ENCODE data around the gene RNF43. TPM values are rescaled to one million over a fixed set of nuclear protein-coding genes. Genes with fewer than 3 reads are reported as not detected.
A peak's percentile ranks its signal among the peaks of the same experiment; 100 is the strongest.

The RNF43 gene
- total and polyA plus RNA-seq, 2 of the 13 experiments (the other 11 are each of a cell fraction or from before 2014, with no cell fraction given): 31.0 to 53.4 TPM

DNA sequence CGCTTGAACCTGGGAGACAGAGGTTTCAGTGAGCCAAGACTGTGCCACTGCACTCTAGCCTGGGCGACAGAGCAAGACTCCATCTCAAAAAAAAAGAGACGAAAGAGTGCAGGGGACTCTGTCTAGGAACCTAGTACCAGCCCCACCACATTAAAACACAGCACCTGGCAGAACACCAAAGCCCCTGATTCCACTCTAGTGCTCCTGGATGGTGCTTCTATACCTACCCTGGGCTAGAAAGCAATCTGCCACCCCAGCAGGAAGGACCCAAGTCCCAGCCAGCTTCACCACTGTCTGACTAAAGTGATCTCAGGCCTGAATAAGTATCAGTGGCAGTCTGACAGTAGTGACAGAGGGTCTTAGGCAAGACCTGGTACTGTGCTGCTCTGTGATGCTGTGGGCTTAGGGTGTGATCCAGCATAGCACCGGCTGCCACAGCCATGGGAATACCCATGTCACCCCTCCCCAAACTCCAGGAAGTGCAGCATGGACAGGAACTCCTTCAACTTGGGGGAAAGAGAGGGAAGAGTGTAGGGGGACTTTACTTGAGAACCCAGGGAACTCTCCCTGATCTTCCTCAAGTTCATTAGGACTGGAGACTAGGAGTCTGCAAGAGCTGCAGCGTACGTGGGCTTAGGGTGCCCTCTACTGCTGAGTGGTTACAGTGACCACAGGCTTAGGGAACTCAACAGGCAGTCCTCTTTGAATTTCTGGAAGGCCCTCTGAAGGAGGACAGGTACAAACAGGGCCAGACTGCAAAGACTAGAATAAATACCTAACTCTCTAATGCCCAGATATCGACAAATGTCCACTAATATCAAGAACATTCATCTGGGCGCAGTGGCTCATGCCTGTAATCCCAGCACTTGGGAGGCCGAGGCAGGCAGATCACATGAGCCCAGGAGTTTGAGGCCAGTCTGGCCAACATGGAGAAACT lies 30.0 kb upstream of the RNF43 start (continued):
- no peak for TF ChIP-seq ZIK1 (CRISPR knock-in tag; IDR thresholded peaks at IDR 0.05; ENCODE audit: borderline replicate concordance, low read depth)
- TF ChIP-seq SIX1 (CRISPR knock-in tag; IDR thresholded peaks at IDR 0.05; ENCODE audit: borderline replicate concordance): no peak
- TF ChIP-seq, protein P1, sequence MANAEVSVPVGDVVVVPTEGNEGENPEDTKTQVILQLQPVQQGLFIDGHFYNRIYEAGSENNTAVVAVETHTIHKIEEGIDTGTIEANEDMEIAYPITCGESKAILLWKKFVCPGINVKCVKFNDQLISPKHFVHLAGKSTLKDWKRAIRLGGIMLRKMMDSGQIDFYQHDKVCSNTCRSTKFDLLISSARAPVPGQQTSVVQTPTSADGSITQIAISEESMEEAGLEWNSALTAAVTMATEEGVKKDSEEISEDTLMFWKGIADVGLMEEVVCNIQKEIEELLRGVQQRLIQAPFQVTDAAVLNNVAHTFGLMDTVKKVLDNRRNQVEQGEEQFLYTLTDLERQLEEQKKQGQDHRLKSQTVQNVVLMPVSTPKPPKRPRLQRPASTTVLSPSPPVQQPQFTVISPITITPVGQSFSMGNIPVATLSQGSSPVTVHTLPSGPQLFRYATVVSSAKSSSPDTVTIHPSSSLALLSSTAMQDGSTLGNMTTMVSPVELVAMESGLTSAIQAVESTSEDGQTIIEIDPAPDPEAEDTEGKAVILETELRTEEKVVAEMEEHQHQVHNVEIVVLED (CRISPR knock-in tag; IDR thresholded peaks at IDR 0.05; ENCODE audit: borderline replicate concordance): no peak
- TF ChIP-seq KDM6A (CRISPR knock-in tag; IDR thresholded peaks at IDR 0.05; ENCODE audit: low read depth): no peak
- TF ChIP-seq, protein P2, sequence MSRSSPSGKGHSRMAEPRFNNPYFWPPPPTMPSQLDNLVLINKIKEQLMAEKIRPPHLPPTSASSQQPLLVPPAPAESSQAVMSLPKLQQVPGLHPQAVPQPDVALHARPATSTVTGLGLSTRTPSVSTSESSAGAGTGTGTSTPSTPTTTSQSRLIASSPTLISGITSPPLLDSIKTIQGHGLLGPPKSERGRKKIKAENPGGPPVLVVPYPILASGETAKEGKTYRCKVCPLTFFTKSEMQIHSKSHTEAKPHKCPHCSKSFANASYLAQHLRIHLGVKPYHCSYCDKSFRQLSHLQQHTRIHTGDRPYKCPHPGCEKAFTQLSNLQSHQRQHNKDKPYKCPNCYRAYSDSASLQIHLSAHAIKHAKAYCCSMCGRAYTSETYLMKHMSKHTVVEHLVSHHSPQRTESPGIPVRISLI (CRISPR knock-in tag; IDR thresholded peaks at IDR 0.05; ENCODE audit: borderline replicate concordance): no peak
- TF ChIP-seq SNAPC2 (CRISPR knock-in tag; IDR thresholded peaks at IDR 0.05): no peak
- TF ChIP-seq THYN1 (CRISPR knock-in tag; IDR thresholded peaks at IDR 0.05; ENCODE audit: borderline replicate concordance, low read depth): no peak
- TF ChIP-seq KDM1A (CRISPR knock-in tag; IDR thresholded peaks at IDR 0.05): no peak
- TF ChIP-seq, protein P3, sequence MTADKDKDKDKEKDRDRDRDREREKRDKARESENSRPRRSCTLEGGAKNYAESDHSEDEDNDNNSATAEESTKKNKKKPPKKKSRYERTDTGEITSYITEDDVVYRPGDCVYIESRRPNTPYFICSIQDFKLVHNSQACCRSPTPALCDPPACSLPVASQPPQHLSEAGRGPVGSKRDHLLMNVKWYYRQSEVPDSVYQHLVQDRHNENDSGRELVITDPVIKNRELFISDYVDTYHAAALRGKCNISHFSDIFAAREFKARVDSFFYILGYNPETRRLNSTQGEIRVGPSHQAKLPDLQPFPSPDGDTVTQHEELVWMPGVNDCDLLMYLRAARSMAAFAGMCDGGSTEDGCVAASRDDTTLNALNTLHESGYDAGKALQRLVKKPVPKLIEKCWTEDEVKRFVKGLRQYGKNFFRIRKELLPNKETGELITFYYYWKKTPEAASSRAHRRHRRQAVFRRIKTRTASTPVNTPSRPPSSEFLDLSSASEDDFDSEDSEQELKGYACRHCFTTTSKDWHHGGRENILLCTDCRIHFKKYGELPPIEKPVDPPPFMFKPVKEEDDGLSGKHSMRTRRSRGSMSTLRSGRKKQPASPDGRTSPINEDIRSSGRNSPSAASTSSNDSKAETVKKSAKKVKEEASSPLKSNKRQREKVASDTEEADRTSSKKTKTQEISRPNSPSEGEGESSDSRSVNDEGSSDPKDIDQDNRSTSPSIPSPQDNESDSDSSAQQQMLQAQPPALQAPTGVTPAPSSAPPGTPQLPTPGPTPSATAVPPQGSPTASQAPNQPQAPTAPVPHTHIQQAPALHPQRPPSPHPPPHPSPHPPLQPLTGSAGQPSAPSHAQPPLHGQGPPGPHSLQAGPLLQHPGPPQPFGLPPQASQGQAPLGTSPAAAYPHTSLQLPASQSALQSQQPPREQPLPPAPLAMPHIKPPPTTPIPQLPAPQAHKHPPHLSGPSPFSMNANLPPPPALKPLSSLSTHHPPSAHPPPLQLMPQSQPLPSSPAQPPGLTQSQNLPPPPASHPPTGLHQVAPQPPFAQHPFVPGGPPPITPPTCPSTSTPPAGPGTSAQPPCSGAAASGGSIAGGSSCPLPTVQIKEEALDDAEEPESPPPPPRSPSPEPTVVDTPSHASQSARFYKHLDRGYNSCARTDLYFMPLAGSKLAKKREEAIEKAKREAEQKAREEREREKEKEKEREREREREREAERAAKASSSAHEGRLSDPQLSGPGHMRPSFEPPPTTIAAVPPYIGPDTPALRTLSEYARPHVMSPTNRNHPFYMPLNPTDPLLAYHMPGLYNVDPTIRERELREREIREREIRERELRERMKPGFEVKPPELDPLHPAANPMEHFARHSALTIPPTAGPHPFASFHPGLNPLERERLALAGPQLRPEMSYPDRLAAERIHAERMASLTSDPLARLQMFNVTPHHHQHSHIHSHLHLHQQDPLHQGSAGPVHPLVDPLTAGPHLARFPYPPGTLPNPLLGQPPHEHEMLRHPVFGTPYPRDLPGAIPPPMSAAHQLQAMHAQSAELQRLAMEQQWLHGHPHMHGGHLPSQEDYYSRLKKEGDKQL (CRISPR knock-in tag; IDR thresholded peaks at IDR 0.05; ENCODE audit: low read depth): no peak
- peak; percentile 61; the same call in 1 of the 2 replicates for TF ChIP-seq SMAD3 (CRISPR knock-in tag; IDR thresholded peaks at IDR 0.05)
- no peak for TF ChIP-seq ZBTB1 (CRISPR knock-in tag; IDR thresholded peaks at IDR 0.05; ENCODE audit: borderline replicate concordance)
- no peak for TF ChIP-seq HNF4A (CRISPR knock-in tag; IDR thresholded peaks at IDR 0.05)
- no peak for TF ChIP-seq RBM39 (IDR thresholded peaks at IDR 0.05; ENCODE audit: low read depth, low read length, poor library complexity, severe bottlenecking)
- TF ChIP-seq NR3C1 (CRISPR knock-in tag; IDR thresholded peaks at IDR 0.05): no peak
- no peak for TF ChIP-seq ZNF264 (CRISPR knock-in tag; IDR thresholded peaks at IDR 0.05)
- TF ChIP-seq, protein P4, sequence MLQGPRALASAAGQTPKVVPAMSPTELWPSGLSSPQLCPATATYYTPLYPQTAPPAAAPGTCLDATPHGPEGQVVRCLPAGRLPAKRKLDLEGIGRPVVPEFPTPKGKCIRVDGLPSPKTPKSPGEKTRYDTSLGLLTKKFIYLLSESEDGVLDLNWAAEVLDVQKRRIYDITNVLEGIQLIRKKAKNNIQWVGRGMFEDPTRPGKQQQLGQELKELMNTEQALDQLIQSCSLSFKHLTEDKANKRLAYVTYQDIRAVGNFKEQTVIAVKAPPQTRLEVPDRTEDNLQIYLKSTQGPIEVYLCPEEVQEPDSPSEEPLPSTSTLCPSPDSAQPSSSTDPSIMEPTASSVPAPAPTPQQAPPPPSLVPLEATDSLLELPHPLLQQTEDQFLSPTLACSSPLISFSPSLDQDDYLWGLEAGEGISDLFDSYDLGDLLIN (CRISPR knock-in tag; IDR thresholded peaks at IDR 0.05; ENCODE audit: borderline replicate concordance): no peak
- TF ChIP-seq ARID2 (CRISPR knock-in tag; IDR thresholded peaks at IDR 0.05; ENCODE audit: borderline replicate concordance): 0 out of 2 replicates have a peak, but pooled peaks have one; percentile 33
- TF ChIP-seq CENPT (CRISPR knock-in tag; IDR thresholded peaks at IDR 0.05; ENCODE audit: low read depth): no peak
- TF ChIP-seq ZBTB20 (CRISPR knock-in tag; IDR thresholded peaks at IDR 0.05; ENCODE audit: borderline replicate concordance, low read depth): no peak
